ENCODE data around the gene RMRP. TPM values are rescaled to one million over a fixed set of nuclear protein-coding genes. Genes with fewer than 3 reads are reported as not detected.

RMRP gene
- total RNA-seq, 2 donors from 2014 or later = 1,879 to 13,864 TPM

- H3K36me3 ChIP-seq = no peaks in the 10 kb centered on the region
- H3K27me3 ChIP-seq (replicated peaks; ENCODE audit: insufficient read depth) = no peaks in the 10 kb centered on the region
- no peaks in the 10 kb centered on the region for H3K4me1 ChIP-seq (replicated peaks)
- peak overlapping the region; percentile 40 to 90 for H3K27ac ChIP-seq
- peak overlapping the region in 1 of 2 donors; percentile 8 for H3K4me3 ChIP-seq
- TF ChIP-seq POLR2AphosphoS5 (IDR thresholded peaks at IDR 0.05) = no peak
- no peak for TF ChIP-seq POLR2A (IDR thresholded peaks at IDR 0.05)
- H3K9me3 ChIP-seq = no peaks in the 10 kb centered on the region
- 62% methylated on average over 13 of the region's 13 CpGs for WGBS
- intact Hi-C loops (cut with DNase I) = no loop called here
- no peak for DNase-seq (ENCODE audit: low spot score)
These were observed 27.7 kb upstream of the RMRP start for GRCh38 chr9:35685506-35685905.

- no peaks in the 10 kb centered on the region for H3K27me3 ChIP-seq (replicated peaks; ENCODE audit: insufficient read depth)
- TF ChIP-seq CTCF (IDR thresholded peaks at IDR 0.05) = no peak
- no peak for TF ChIP-seq POLR2AphosphoS5 (IDR thresholded peaks at IDR 0.05)
- no peak for TF ChIP-seq POLR2A (IDR thresholded peaks at IDR 0.05)
- H3K4me3 ChIP-seq = peak overlapping the region; percentile 8 to 12
- DNase-seq (ENCODE audit: low spot score) = no peak
- 59% methylated on average over 6 of the region's 10 CpGs for WGBS
- H3K36me3 ChIP-seq = no peaks in the 10 kb centered on the region
- intact Hi-C loops (cut with DNase I) = no loop called here
- no peaks in the 10 kb centered on the region for H3K4me1 ChIP-seq (replicated peaks)
- peak overlapping the region in 1 of 2 donors; percentile 53 for H3K27ac ChIP-seq
- no peaks in the 10 kb centered on the region for H3K9me3 ChIP-seq
These were observed 27.1 kb upstream of the RMRP start for GRCh38 chr9:35684921-35685320.

- H3K27me3 ChIP-seq (replicated peaks; ENCODE audit: insufficient read depth) = no peaks in the 10 kb centered on the region
- no peaks in the 10 kb centered on the region for H3K36me3 ChIP-seq
- no peak for DNase-seq (ENCODE audit: low spot score)
- TF ChIP-seq POLR2A (IDR thresholded peaks at IDR 0.05) (no peak), POLR2AphosphoS5 (IDR thresholded peaks at IDR 0.05) (no peak), CTCF (IDR thresholded peaks at IDR 0.05) (no peak)
- intact Hi-C loops (cut with DNase I) = no loop called here
- no peak overlapping the region for H3K27ac ChIP-seq
- no peaks in the 10 kb centered on the region for H3K4me1 ChIP-seq (replicated peaks)
- WGBS = 66% methylated on average over 2 of the region's 2 CpGs
- no peaks in the 10 kb centered on the region for H3K9me3 ChIP-seq
- H3K4me3 ChIP-seq = no peak overlapping the region
These were observed 25.5 kb upstream of the RMRP start for GRCh38 chr9:35683323-35683722.

- Histone ChIP-seq H3K27ac (no peak overlapping the region), H3K4me1 (replicated peaks) (no peaks in the 10 kb centered on the region), H3K36me3 (no peaks in the 10 kb centered on the region), H3K9me3 (no peaks in the 10 kb centered on the region), H3K27me3 (replicated peaks; ENCODE audit: insufficient read depth) (no peaks in the 10 kb centered on the region), H3K4me3 (no peak overlapping the region)
- intact Hi-C loops (cut with DNase I) = no loop called here
- WGBS = 74% methylated on average over 10 of the region's 10 CpGs
- no peak for DNase-seq (ENCODE audit: low spot score)
- TF ChIP-seq POLR2A (IDR thresholded peaks at IDR 0.05) = no peak
- TF ChIP-seq CTCF (IDR thresholded peaks at IDR 0.05) = no peak
- TF ChIP-seq POLR2AphosphoS5 (IDR thresholded peaks at IDR 0.05) = no peak
These were observed 24.9 kb upstream of the RMRP start for GRCh38 chr9:35682520-35683315.

- Histone ChIP-seq H3K27ac (no peak overlapping the region), H3K4me3 (no peak overlapping the region), H3K9me3 (no peaks in the 10 kb centered on the region), H3K36me3 (no peaks in the 10 kb centered on the region), H3K4me1 (replicated peaks) (no peaks in the 10 kb centered on the region), H3K27me3 (replicated peaks; ENCODE audit: insufficient read depth) (no peaks in the 10 kb centered on the region)
- DNase-seq (ENCODE audit: low spot score) = no peak
- TF ChIP-seq POLR2AphosphoS5 (IDR thresholded peaks at IDR 0.05) = peak; percentile 8
- no peak for TF ChIP-seq CTCF (IDR thresholded peaks at IDR 0.05)
- WGBS = 48% methylated on average over 6 of the region's 6 CpGs
- intact Hi-C loops (cut with DNase I) = no loop called here
These were observed 24.2 kb upstream of the RMRP start for GRCh38 chr9:35682051-35682450.

Measured in prostate gland (tissue), 2 donors.